WTC11 (cell line): Measurements from ENCODE around the gene VSIR.

Source experiments
- AFF4 ChIP-seq: sonication (generic); formaldehyde crosslinking; IDR thresholded peaks from 2 replicates; pipeline ENCODE4 v1.8.1; 2023; ENCODE audit warnings: mild to moderate bottlenecking, missing genetic modification reagents, borderline replicate concordance
- ATF3 ChIP-seq: sonication (generic); formaldehyde crosslinking; conservative IDR thresholded peaks from 2 replicates; pipeline ENCODE4 v1.8.1; 2022; ENCODE audit warnings: mild to moderate bottlenecking, missing genetic modification reagents
- CREB1 ChIP-seq: sonication (generic); formaldehyde crosslinking; IDR thresholded peaks from 2 replicates; pipeline ENCODE4 v1.8.0; 2023; ENCODE audit warnings: mild to moderate bottlenecking, missing genetic modification reagents
- CTCF ChIP-seq: fragments of 200-600 bp; IDR thresholded peaks from 2 replicates; pipeline ENCODE4 v1.8.0; 2022; ENCODE audit warnings: antibody characterized with exemption
- ELF4 ChIP-seq: sonication (generic); formaldehyde crosslinking; IDR thresholded peaks from 2 replicates; pipeline ENCODE4 v1.8.1; 2022; ENCODE audit warnings: low read depth, mild to moderate bottlenecking, moderate library complexity, missing genetic modification reagents
- MYBL2 ChIP-seq: sonication (generic); formaldehyde crosslinking; IDR thresholded peaks from 2 replicates; pipeline ENCODE4 v1.8.1; 2023; ENCODE audit warnings: mild to moderate bottlenecking, moderate library complexity, missing genetic modification reagents
- NR2C2 ChIP-seq: sonication (generic); formaldehyde crosslinking; IDR thresholded peaks from 2 replicates; pipeline ENCODE4 v1.8.0; 2022; ENCODE audit warnings: mild to moderate bottlenecking, missing genetic modification reagents
- PREB ChIP-seq: sonication (generic); formaldehyde crosslinking; IDR thresholded peaks from 2 replicates; pipeline ENCODE4 v1.8.1; 2022; ENCODE audit warnings: mild to moderate bottlenecking, missing genetic modification reagents, moderate library complexity, borderline replicate concordance
- SP1 ChIP-seq: sonication (generic); formaldehyde crosslinking; conservative IDR thresholded peaks from 2 replicates; pipeline ENCODE4 v1.8.1; 2022; ENCODE audit warnings: missing genetic modification reagents
- USF2 ChIP-seq: sonication (generic); formaldehyde crosslinking; IDR thresholded peaks from 2 replicates; pipeline ENCODE4 v1.8.1; 2023; ENCODE audit warnings: mild to moderate bottlenecking, missing genetic modification reagents, moderate library complexity
- ZNF281 ChIP-seq: sonication (generic); formaldehyde crosslinking; IDR thresholded peaks from 2 replicates; pipeline ENCODE4 v1.8.0; 2023; ENCODE audit warnings: mild to moderate bottlenecking, missing genetic modification reagents

- TF ChIP-seq PREB (CRISPR knock-in tag), result no peak
- TF ChIP-seq CTCF, result no peak
- no peak for TF ChIP-seq CREB1 (CRISPR knock-in tag)
- no peak for TF ChIP-seq ZNF281 (CRISPR knock-in tag)
- no peak for TF ChIP-seq NR2C2
- no peak for TF ChIP-seq AFF4 (CRISPR knock-in tag)
- no peak for TF ChIP-seq ATF3
- no peak for TF ChIP-seq ELF4
- no peak for TF ChIP-seq SP1 (CRISPR knock-in tag)
- TF ChIP-seq MYBL2 (CRISPR knock-in tag), result no peak
- TF ChIP-seq USF2 (CRISPR knock-in tag), result no peak
Observed at GRCh38 chr10:71805776-71806703, 32.7 kb upstream of the VSIR start.
